GM21390 (cell line): ENCODE measurements around the gene TEX22.

ENCODE experiments used
- ATAC-seq: cut with Tn5 transposase; IDR thresholded peaks from one replicate; pipeline ENCODE4 v1.9.1; 2021; ENCODE audit not compliant: unreplicated experiment

Gene TEX22

DNA sequence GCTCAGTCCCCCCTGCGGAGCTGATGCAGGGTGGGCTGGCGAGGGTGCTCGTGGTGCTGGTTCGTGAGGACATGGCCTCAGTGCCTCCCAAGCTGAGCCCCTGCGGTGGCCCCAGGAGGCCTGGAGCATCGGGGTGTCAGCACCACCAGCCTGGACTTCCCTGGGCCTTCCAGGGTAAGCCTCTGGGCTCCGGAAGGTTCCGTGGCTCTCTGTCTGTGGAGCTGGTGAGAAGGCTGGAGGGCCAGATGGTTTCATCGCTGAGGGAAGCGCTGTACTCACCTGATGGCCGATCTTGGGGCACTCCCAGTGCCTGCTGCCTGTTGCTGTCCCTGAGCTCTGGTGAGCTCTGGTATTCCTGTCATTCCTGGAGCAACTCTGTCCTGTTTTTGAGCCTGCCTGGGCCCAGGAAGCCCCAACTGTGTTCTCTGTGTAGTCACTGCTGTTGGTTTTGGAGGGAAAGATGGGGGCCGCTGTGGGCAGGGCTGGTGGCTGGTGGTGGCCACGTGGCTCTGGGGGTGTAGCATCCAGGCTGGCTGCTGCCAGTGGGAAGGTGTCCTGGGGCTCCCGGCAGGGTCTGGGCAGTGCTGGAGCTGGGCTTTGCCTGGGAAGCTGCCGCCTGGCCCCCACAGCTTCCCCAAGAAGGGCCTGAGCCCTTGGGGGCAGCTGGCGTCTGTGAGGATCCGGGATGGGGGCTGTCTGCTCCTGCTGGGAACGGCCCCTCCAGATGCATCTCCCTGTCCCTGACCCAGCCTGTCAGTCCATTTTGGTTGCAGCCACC, 39.6 kb downstream of the TEX22 start:
- no peak for ATAC-seq

GRCh38 chr14:105439179-105439578, 40.8 kb downstream of the TEX22 start:
- no peak for ATAC-seq

GRCh38 chr14:105439710-105440553, 41.6 kb downstream of the TEX22 start:
- no peak for ATAC-seq

DNA sequence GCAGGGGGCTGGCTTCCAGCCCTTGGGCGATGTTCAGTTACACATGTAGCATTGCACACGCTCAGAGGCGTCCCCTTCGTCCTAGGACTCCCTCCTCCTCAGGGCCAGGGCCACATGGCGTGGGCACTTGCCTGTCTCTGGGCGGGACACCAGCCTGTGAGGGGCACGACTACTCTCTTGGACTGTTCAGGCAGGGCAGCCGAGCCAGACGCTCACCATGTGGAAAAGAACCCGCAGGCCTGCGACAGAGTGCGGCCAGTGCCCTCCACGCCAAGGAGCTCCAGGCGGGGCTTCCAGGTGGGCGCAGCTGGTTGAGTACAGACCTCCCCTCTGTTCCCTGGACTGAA, 42.2 kb downstream of the TEX22 start:
- no peak for ATAC-seq

DNA sequence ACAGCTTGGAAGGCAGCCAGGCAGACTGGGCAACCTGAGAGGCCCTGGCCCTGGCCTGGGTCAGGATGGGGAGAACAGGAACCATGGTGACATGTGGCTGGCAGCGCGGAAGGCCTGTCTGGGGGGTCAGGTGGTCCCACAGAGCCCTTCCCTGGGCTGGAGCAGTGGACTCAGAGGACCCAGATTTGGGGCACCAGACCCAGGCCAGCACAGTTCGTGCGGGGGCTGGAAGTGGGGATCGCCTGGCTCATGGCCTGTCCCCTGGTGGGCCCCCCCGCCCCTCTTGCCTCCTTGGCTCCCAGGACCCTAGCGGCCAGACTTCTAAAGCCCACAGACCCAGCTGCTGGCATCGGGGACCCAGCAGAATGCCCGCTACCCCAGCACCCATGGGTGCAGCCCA, 42.7 kb downstream of the TEX22 start:
- ATAC-seq: no peak

DNA sequence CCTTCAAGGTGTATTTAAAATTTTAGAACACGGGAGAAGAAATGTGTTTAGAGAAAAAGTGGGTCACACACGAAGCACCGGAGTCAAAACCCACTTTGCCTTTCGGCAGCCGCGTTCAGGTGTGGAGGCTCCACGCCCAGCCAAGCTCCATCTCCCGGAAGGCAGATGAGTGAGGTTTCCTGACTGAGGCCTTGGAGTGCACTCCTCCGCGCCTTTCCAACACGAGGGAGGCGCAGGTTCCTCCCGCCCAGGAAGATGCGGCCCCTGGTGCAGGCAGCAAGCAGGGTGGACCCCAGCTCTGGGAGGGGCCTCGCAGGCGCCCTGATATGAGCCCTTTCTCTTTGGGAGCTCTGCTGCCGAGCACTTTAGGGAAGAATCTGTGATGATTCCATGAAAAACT, 43.8 kb downstream of the TEX22 start:
- ATAC-seq: no peak

GRCh38 chr14:105442834-105443233, 44.5 kb downstream of the TEX22 start:
- no peak for ATAC-seq

- no peak for ATAC-seq
Observed at GRCh38 chr14:105444859-105445258, 46.5 kb downstream of the TEX22 start.

- ATAC-seq: no peak
Observed at GRCh38 chr14:105445290-105445689, 47.0 kb downstream of the TEX22 start.

DNA sequence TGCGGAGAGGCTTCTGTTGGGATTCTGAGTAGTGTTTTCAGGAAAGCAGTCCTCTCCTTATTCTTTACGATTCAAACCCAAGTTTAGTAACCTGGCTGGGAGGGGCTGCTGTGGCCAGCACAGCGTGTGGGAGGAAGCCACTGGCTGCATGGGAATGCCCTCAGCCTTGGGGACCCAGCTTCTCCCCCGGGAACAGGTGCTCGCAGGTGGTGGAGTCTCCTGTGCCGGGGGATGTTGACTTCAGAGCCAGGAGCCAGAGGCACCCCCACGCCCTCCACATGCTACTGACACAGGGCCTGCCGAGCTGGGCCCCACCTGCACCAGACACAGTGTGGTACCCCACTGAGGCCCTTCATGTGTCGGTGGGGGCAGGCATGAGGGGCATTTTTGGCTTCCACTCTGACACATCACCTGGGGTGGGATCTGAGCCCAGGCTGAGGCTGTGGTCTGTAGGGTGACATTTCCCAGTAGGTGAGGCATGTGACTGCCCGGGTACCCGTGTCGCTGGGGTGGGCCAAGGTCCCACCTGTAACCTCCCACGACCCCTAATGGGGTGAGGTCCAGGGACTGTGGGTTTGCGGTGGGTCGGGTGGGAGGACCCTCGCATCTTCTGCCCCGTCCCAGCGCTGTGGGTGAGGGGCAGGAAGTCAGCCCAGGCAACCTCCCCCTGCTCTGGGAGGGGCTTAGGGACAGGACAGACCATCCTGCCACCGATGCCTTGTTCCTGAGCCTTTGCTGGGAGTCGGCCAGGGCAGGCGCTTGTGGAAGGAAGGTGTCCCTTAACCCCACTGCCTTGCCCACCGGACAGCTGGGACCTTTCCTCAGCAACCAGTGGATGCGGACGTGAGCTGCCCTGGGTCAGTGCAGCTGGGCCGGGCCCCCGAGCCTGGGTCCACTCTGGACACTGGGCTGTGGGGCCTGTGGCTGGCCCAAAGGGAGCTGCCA, 47.8 kb downstream of the TEX22 start:
- ATAC-seq: no peak

GRCh38 chr14:105446971-105447370, 48.6 kb downstream of the TEX22 start:
- ATAC-seq: no peak

- no peak for ATAC-seq
Observed at GRCh38 chr14:105447651-105448640, 49.6 kb downstream of the TEX22 start.

- ATAC-seq: no peak
Observed at GRCh38 chr14:105448706-105449111, 50.4 kb downstream of the TEX22 start.

- no peak for ATAC-seq
Observed at GRCh38 chr14:105449276-105450122, 51.2 kb downstream of the TEX22 start.

DNA sequence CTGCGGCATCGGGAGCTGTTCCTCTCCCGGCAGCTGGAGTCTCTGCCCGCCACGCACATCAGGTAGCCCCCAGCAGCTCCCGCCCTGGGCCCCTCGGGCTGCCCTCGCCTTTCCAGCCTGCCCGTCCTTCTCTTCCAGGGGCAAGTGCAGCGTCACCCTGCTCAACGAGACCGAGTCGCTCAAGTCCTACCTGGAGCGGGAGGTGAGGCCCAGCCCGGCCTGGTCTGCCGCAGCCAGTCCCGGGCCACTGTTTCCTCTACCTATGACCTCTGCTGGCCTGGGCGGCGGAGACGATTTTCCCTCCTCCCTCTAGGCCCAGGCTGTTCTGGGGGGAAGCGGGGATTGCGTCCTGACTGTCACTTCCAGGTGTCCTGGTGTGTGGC, 51.8 kb downstream of the TEX22 start:
- no peak for ATAC-seq

DNA sequence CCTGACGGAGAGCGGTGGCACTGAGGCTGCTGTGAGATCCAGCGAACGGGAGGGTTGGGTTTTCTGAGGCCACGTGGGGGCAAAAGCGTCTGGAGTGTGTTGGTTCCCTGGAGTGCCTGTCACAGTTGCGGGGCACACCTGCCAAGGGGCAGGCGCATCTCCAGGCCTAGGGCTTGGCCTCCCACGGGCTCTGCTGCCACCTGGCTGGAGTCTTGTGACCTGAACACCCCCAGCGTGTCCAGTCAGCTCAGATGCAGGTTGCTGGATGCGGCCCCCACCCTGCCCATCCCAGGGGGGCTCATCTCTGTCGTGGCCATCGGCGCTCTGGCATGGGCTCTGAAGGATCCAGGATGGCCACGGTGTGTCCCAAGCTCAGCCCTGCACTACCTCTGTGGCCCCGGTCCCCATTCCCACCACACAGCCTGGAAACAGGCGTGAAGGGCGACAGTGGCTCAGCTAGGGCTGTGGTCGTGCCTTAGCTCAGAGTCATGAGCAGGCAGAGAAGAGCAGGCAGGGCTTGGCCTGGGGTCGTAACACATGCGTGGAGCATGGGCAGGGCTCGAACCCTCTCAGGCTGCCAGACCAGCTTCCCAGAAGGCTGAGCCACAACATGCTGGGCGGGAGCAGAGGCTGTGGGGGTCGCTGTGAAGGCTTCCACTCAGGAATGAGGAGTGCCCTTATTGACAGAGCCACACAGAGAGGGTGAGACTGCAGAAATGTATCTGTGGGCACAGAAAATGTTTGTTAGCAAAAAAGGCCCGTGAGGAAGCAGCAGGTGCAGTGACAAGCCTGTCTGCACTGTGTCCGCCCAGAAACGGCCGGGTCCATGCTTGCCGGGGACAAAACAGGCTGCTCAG, 52.8 kb downstream of the TEX22 start:
- ATAC-seq: no peak

DNA sequence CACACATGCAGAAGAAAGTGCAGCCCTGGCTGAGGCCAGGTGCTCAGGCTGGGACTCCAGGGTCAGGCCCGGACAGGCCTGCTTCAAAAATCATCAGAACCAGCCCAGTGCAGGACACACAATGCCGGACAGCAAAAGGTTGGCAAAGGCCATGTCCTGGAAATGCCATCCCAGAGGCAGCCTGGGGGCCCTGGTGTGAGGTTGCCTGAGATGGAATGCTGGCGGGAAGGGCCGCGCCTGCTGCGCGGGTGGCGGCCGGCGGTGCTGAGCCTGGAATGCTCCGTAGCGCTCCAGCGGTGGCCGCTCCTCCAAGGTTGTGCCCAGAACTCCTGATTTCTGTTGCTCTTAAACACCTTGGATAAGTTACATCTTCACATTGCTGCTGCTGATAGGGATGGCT, 54.6 kb downstream of the TEX22 start:
- ATAC-seq: no peak

DNA sequence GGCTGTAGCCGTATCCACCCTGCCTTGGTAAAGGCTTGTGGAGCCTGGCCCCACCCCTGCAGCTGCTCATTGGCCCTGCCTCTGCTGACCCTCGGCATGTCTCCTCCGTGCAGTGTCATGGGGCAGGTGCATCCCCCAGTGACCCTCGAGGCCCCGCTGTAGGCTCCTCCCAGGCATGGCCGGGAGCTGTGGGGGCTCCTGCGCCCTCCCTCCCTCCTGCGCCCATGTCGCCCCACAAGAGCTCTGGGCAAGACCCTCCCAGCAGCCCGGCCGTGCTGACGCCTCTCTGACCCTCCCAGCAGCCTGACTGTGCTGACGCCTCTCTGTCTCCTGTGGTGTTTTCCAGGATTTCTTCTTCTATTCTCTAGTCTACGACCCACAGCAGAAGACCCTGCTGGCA, 55.5 kb downstream of the TEX22 start:
- ATAC-seq: no peak
